A673 (cell line): ENCODE results near the gene CDHR3. TPM values are rescaled to one million over a fixed set of nuclear protein-coding genes. Genes with fewer than 3 reads are reported as not detected.

Source experiments
- BruUV-seq: library from RNA; stranded (reverse); fragments of 400-500 nt; replicated peaks from 2 replicates; lab custom pipeline; 2021; lab: Mats Ljungman, UMichigan
- CTCF ChIA-PET: fragments of 300-600 bp; sonication (Branson Sonifier 250); formaldehyde crosslinking; loops from one replicate; lab custom pipeline; 2022; ENCODE audit warnings: antibody characterized with exemption; lab: Charles Lee
- POLR2A ChIA-PET: fragments of 300-600 bp; sonication (Branson Sonifier 250); formaldehyde crosslinking; loops from one replicate; lab custom pipeline; 2022; ENCODE audit warnings: antibody characterized with exemption; ENCODE audit not compliant: low non-redundant PET; lab: Charles Lee
- DNase-seq: peaks from one replicate; pipeline ENCODE4 v3.0.0-alpha.2; 2015; ENCODE audit warnings: low spot score
- H3K27ac ChIP-seq: fragments of 200-600 bp; sonication (generic); 2 replicates; pipeline ENCODE4 v1.5.1; 2016; ENCODE audit warnings: mixed run types, low read depth, mild to moderate bottlenecking, mixed read lengths, antibody characterized with exemption, low read length; ENCODE audit not compliant: poor library complexity, severe bottlenecking
- H3K27me3 ChIP-seq: fragments of 200-600 bp; sonication (generic); replicated peaks from 2 replicates; pipeline ENCODE4 v1.6.1; 2017; ENCODE audit warnings: mixed run types, low read depth, mild to moderate bottlenecking, mixed read lengths, antibody characterized with exemption, low read length; ENCODE audit not compliant: insufficient read depth, poor library complexity
- H3K36me3 ChIP-seq: fragments of 200-600 bp; sonication (generic); 2 replicates; pipeline ENCODE4 v1.6.1; 2016; ENCODE audit warnings: mixed run types, mild to moderate bottlenecking, mixed read lengths, antibody characterized with exemption, low read length; ENCODE audit not compliant: insufficient read depth, poor library complexity, severe bottlenecking
- H3K4me1 ChIP-seq: fragments of 200-600 bp; sonication (generic); 2 replicates; pipeline ENCODE4 v1.6.1; 2017; ENCODE audit warnings: mixed run types, mild to moderate bottlenecking, mixed read lengths, antibody characterized with exemption, low read length; ENCODE audit not compliant: insufficient read depth, poor library complexity, severe bottlenecking
- H3K4me3 ChIP-seq: fragments of 200-600 bp; sonication (generic); 2 replicates; pipeline ENCODE4 v1.5.1; 2016; ENCODE audit warnings: low read depth, mixed run types, mild to moderate bottlenecking, mixed read lengths, low read length; ENCODE audit not compliant: poor library complexity, severe bottlenecking
- H3K9me3 ChIP-seq: fragments of 200-600 bp; sonication (generic); 2 replicates; pipeline ENCODE4 v1.6.1; 2016; ENCODE audit warnings: mixed run types, low read depth, mild to moderate bottlenecking, mixed read lengths, antibody characterized with exemption, low read length; ENCODE audit not compliant: poor library complexity, severe bottlenecking
- EZH2 ChIP-seq: fragments of 200-600 bp; sonication (generic); IDR thresholded peaks from 2 replicates; pipeline ENCODE4 v1.6.1; 2017; ENCODE audit warnings: borderline replicate concordance, low read depth, mild to moderate bottlenecking, mixed read lengths, antibody characterized with exemption, low read length; ENCODE audit not compliant: poor library complexity, severe bottlenecking
- intact Hi-C: fragments of 100-400 bp; cut with micrococcal nuclease; formaldehyde crosslinking; loops from one replicate; pipeline ENCODE4 v1.10.0; 2022; ENCODE audit not compliant: unreplicated experiment
- total RNA-seq: library from RNA; stranded (reverse); gene quantifications from 2 replicates; pipeline ENCODE4 v1.2.3, GENCODE V29; 2021
- TF ChIP-seq, protein P1 (sequence below): fragments of 300-800, 200-600 bp; sonication (generic); conservative IDR thresholded peaks from 2 replicates; pipeline ENCODE4 v1.5.1; 2017; ENCODE audit warnings: low read depth, mild to moderate bottlenecking, antibody characterized with exemption, low read length, moderate library complexity, mixed read lengths

Gene CDHR3
- total RNA-seq, 1 experiment from 2014 or later: 13.9 TPM

DNA sequence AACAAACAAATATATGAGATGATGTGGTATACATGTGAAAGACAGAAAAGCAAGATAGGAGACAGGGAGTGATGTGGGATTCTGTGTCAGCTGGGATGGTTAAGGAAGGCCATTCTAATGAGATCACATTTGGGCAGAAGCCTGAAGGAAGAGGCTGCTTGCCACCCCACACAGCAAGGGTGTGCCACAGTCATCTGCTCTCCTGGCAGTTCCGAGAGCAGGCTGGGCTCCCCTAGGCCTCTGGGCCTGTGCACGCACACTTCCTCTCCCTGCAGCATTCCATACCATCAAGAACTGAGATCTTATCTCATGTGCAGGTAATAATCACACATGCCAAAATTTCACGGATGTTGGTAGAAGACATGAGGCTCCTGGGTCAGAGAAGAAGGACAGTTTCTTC is 105.9 kb downstream of the CDHR3 start:
- POLR2A ChIA-PET: no interaction called here

DNA sequence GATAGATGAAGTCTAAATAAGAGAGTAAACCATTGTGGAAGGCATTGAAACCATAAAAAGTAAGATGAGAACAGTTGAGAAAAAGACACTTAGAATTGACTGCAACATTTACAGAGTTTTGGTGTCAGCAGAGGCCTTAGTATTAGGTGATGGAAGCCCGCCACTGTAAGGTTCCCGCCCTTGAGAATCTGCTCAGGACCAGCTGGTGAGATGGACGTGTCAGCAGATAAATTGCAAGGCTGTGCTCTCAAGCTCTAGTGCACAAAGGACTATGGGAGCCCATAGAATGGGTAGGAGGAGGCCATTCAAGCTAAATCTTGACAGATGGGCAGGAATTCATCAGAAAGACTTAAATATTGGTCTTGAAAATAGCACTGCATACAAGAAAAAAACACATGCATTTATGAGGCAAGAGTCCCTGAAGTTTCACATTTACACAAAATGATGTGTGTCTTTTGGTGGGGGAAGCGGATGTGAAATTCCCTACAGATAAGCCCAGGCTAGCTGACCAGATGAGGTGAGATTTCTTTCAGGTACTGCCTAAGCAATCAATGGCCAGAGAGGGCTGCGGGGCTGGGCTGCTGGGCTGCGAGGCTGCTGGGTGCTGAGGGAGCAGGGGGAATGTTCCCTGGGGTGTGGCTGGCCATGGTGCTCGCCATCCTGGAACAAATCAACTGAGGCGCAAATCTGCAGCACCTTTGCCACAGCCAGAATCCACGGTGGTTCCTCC is 106.6 kb downstream of the CDHR3 start:
- POLR2A ChIA-PET: no interaction called here
- no peak overlapping the region for H3K27ac ChIP-seq
- TF ChIP-seq EZH2: no peak
- TF ChIP-seq, protein P1, sequence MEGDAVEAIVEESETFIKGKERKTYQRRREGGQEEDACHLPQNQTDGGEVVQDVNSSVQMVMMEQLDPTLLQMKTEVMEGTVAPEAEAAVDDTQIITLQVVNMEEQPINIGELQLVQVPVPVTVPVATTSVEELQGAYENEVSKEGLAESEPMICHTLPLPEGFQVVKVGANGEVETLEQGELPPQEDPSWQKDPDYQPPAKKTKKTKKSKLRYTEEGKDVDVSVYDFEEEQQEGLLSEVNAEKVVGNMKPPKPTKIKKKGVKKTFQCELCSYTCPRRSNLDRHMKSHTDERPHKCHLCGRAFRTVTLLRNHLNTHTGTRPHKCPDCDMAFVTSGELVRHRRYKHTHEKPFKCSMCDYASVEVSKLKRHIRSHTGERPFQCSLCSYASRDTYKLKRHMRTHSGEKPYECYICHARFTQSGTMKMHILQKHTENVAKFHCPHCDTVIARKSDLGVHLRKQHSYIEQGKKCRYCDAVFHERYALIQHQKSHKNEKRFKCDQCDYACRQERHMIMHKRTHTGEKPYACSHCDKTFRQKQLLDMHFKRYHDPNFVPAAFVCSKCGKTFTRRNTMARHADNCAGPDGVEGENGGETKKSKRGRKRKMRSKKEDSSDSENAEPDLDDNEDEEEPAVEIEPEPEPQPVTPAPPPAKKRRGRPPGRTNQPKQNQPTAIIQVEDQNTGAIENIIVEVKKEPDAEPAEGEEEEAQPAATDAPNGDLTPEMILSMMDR: no peak
- H3K9me3 ChIP-seq: no peaks in the 10 kb centered on the region
- CTCF ChIA-PET: no interaction called here
- no peaks in the 10 kb centered on the region for H3K36me3 ChIP-seq
- no TSS peak for BruUV-seq
- H3K4me3 ChIP-seq: no peak overlapping the region
- H3K27me3 ChIP-seq: no peaks in the 10 kb centered on the region
- peaks cover 53% of the 10 kb centered on the region for H3K4me1 ChIP-seq
- no peak for DNase-seq
- intact Hi-C loops: no loop called here

More for the DNA sequence above, 105.9 kb downstream of the CDHR3 start:
- no TSS peak for BruUV-seq
- no peaks in the 10 kb centered on the region for H3K36me3 ChIP-seq
- H3K4me1 ChIP-seq: peaks cover 58% of the 10 kb centered on the region
- H3K27ac ChIP-seq: no peak overlapping the region
- TF ChIP-seq, protein P1: no peak
- TF ChIP-seq EZH2: no peak
- no peak for DNase-seq
- no peaks in the 10 kb centered on the region for H3K27me3 ChIP-seq
- H3K4me3 ChIP-seq: no peak overlapping the region
- CTCF ChIA-PET: no interaction called here
- intact Hi-C loops: no loop called here
- H3K9me3 ChIP-seq: no peaks in the 10 kb centered on the region

DNA sequence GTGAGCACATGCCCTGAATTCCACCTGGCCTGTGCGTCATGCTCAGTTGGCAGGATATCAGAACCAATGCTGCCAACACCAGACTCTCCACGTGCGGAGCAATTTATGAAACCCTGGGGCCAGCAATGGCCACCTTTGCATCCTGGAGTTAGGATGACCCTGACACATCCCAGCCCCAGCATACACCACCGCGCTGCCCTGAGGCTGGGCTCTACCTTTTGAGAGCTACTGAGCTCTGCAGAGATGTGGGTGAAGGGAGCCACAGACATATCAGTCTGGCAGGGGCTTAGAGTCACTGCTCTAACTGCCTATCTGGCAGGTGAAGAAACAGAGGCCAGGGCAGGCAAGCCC is 107.1 kb downstream of the CDHR3 start:
- no TSS peak for BruUV-seq
- Histone ChIP-seq H3K36me3 (no peaks in the 10 kb centered on the region), H3K4me1 (peaks cover 48% of the 10 kb centered on the region), H3K27me3 (no peaks in the 10 kb centered on the region), H3K27ac (peak overlapping the region; percentile 31), H3K9me3 (no peaks in the 10 kb centered on the region), H3K4me3 (no peak overlapping the region)
- no peak for TF ChIP-seq EZH2
- TF ChIP-seq, protein P1: no peak
- ChIA-PET POLR2A (no interaction called here), CTCF (no interaction called here)
- intact Hi-C loops: no loop called here
- DNase-seq: no peak
